Gastrocnemius medialis (tissue), 4 donors: ENCODE results near the gene CTNNA2. TPM values are rescaled to one million over a fixed set of nuclear protein-coding genes. Genes with fewer than 3 reads are reported as not detected.

Experiments used
- ATAC-seq, 2 donors: fragments of 150-250 bp; one replicate each; pipeline ENCODE4 v1.9.1; 2016
- DNase-seq, 2 donors: peaks; one replicate each; pipeline ENCODE4 v3.0.0-alpha.2; 2019
- H3K27ac ChIP-seq, 4 donors: fragments of 200-600 bp; sonication (generic); 1 replicate in 1 of 4; 2 replicates in 3 of 4; pipeline ENCODE4 v1.5.1; 2016 to 2018; ENCODE audit warnings: mild to moderate bottlenecking in 2 of 4, moderate library complexity in 1 of 4
- H3K27me3 ChIP-seq, 3 donors: fragments of 200-600 bp; sonication (generic) in 2 of 3; 1 replicate in 1 of 3; 2 replicates in 2 of 3; pipeline versions ENCODE4 v1.5.1 to v1.6.0; 2016 to 2019; ENCODE audit warnings: mild to moderate bottlenecking in 1 of 3, moderate library complexity in 1 of 3
- H3K36me3 ChIP-seq, 2 donors: fragments of 200-600 bp; sonication (generic) in 1 of 2; one replicate each; pipeline ENCODE4 v1.5.1; 2017 to 2018
- H3K4me1 ChIP-seq, 2 donors: fragments of 200-600 bp; sonication (generic) in 1 of 2; one replicate each; pipeline ENCODE4 v1.5.1; 2016 to 2017; ENCODE audit warnings: mild to moderate bottlenecking in 2 of 2
- H3K4me3 ChIP-seq, 4 donors: fragments of 200-600 bp; sonication (generic) in 3 of 4; 1 replicate in 1 of 4; 2 replicates in 3 of 4; pipeline ENCODE4 v1.5.1; 2016 to 2019; ENCODE audit warnings: mild to moderate bottlenecking in 2 of 4
- H3K9me3 ChIP-seq, 3 donors: fragments of 200-600 bp; sonication (generic) in 2 of 3; 1 replicate in 1 of 3; 2 replicates in 2 of 3; pipeline ENCODE4 v1.5.1; 2016 to 2019
- POLR2A ChIP-seq, 2 donors: fragments of 450-650 bp; IDR thresholded peaks; one replicate each; pipeline ENCODE4 v1.6.1; 2017; ENCODE audit warnings: antibody characterized with exemption in 2 of 2, mild to moderate bottlenecking in 2 of 2, moderate library complexity in 2 of 2
- in situ Hi-C, 4 donors: fragments of 200-750 bp; cut with MboI; loops; one replicate each; pipeline versions ENCODE4 v1.15.0 to v1.8.0; 2017; ENCODE audit warnings: low sequenced_read_pairs in 4 of 4
- intact Hi-C: fragments of 100-400 bp; cut with DNase I; formaldehyde crosslinking; loops from one replicate; pipeline ENCODE4 v1.15.1; 2023; ENCODE audit warnings: low total_unique reads
- total RNA-seq, 4 donors: library from RNA; depleted of rRNA; stranded (reverse); fragments of >200 nt; gene quantifications; one replicate each; pipeline versions ENCODE4 v1.1.0 to v1.2.3, GENCODE V29; 2016
- TF ChIP-seq, protein P1 (sequence below), 5 experiments: fragments of 450-650 bp in 3 of 5; fragments of 200-600 bp in 2 of 5; sonication (generic) in 2 of 5; IDR thresholded peaks in 4 of 5; conservative IDR thresholded peaks in 1 of 5; 1 replicate in 4 of 5; 2 replicates in 1 of 5; pipeline ENCODE4 v1.5.1; 2016 to 2019; ENCODE audit warnings: antibody characterized with exemption in 5 of 5, mild to moderate bottlenecking in 3 of 5, moderate library complexity in 3 of 5

The CTNNA2 gene
- total RNA-seq, 4 donors from 2014 or later: not detected

DNA sequence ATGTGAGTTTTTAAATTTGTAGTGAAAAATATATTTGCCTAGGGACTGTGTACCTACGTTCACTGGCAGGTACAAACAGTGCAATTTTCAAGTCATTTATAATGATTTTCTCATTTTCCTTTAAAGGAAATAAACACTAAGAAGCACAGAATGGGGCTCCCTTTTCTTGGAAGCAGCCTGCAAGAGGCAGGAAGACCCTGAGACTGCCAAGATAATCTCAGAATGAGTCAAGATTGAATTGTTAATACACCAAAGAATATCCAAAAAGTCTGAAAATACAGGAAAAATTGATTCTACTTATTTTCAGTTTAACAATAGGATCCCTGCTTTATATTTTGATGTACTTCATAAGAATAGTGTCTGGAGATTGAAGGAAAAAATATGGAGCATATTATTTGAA is 331.2 kb downstream of the CTNNA2 start:
- TF ChIP-seq, protein P1, sequence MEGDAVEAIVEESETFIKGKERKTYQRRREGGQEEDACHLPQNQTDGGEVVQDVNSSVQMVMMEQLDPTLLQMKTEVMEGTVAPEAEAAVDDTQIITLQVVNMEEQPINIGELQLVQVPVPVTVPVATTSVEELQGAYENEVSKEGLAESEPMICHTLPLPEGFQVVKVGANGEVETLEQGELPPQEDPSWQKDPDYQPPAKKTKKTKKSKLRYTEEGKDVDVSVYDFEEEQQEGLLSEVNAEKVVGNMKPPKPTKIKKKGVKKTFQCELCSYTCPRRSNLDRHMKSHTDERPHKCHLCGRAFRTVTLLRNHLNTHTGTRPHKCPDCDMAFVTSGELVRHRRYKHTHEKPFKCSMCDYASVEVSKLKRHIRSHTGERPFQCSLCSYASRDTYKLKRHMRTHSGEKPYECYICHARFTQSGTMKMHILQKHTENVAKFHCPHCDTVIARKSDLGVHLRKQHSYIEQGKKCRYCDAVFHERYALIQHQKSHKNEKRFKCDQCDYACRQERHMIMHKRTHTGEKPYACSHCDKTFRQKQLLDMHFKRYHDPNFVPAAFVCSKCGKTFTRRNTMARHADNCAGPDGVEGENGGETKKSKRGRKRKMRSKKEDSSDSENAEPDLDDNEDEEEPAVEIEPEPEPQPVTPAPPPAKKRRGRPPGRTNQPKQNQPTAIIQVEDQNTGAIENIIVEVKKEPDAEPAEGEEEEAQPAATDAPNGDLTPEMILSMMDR (IDR thresholded peaks at IDR 0.05 in 4 of 5, conservative IDR thresholded peaks at IDR 0.05 in 1 of 5): no peak
- no peak for TF ChIP-seq POLR2A (IDR thresholded peaks at IDR 0.05)
- in situ Hi-C loops: no loop called here
- H3K27ac ChIP-seq: no peak overlapping the region

DNA sequence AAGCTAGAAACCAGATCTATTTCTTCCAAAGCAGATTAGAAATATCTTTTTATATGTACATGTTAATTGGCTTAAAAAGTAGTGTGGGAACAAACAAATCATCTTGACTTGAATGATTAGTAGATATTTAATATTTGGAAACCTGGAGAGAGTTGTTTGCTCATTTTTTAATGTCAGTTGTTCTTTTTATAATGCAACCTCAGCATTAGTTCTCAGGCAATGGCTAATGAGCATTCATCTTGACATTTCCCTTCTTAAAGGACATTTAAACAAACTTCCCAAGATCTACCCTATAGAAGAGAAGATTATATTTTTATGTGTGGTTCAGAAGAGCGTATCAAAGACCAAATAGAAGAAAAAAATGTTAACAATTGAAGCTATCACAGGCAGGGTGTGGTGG is 334.0 kb downstream of the CTNNA2 start:
- H3K27me3 ChIP-seq: no peaks in the 10 kb centered on the region
- no peaks in the 10 kb centered on the region for H3K9me3 ChIP-seq
- no peak overlapping the region for H3K4me3 ChIP-seq
- in situ Hi-C loops: no loop called here
- H3K4me1 ChIP-seq: no peaks in the 10 kb centered on the region
- H3K27ac ChIP-seq: no peak overlapping the region
- ATAC-seq (no peak), DNase-seq (no peak)
- H3K36me3 ChIP-seq: no peaks in the 10 kb centered on the region
- intact Hi-C loops: no loop called here
- TF ChIP-seq, protein P1 (IDR thresholded peaks at IDR 0.05 in 4 of 5, conservative IDR thresholded peaks at IDR 0.05 in 1 of 5): no peak
- TF ChIP-seq POLR2A (IDR thresholded peaks at IDR 0.05): no peak

More for the DNA sequence above, 331.2 kb downstream of the CTNNA2 start:
- Histone ChIP-seq H3K36me3 (no peaks in the 10 kb centered on the region), H3K4me1 (no peaks in the 10 kb centered on the region), H3K9me3 (no peaks in the 10 kb centered on the region), H3K4me3 (no peak overlapping the region), H3K27me3 (no peaks in the 10 kb centered on the region)
- ATAC-seq: no peak
- intact Hi-C loops: no loop called here
- no peak for DNase-seq

DNA sequence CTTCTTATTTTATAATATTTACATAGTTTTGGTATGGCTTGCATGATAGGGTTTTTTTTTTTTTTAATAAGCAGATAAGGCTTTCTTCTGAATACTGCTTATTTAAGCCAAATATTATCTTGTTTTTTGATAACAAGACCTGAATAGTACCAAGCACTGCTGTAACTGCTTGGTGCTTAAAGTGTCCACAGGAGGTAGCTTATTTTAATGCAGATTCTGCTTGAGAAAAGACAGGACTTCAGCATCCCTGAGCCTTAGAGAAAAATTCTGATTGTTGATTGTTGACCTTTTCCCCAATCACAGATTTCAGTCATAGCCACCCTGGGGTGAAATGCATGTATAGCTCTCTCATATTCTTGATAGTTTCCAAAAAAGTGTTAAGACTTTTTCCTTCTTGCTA is 336.4 kb downstream of the CTNNA2 start:
- TF ChIP-seq POLR2A (IDR thresholded peaks at IDR 0.05): no peak
- TF ChIP-seq, protein P1 (IDR thresholded peaks at IDR 0.05 in 4 of 5, conservative IDR thresholded peaks at IDR 0.05 in 1 of 5): no peak
- Histone ChIP-seq H3K4me3 (no peak overlapping the region), H3K27me3 (no peaks in the 10 kb centered on the region), H3K36me3 (no peaks in the 10 kb centered on the region), H3K9me3 (no peaks in the 10 kb centered on the region), H3K27ac (no peak overlapping the region), H3K4me1 (no peaks in the 10 kb centered on the region)
- in situ Hi-C loops: no loop called here
- DNase-seq: no peak
- ATAC-seq: no peak
- intact Hi-C loops: no loop called here

DNA sequence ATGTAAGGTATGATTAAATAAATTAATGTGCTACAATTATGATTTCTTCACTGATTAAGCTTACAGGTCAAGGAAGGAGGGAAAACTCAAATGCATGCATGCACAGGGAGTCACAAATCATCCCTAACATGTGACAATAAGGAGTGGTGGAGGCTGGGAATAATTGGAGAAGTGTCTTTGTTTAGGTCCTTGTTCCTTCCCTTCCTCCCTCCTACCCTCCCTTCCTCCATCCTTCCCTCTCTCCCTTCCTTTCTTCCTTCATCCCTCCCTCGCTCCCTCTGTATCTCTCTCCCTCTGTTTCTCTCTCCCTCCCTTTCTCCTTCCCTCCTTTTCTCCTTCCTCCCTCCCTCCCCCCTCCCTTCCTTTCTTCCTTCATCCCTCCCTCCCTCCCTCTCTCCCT is 337.1 kb downstream of the CTNNA2 start:
- intact Hi-C loops (no loop called here), in situ Hi-C loops (no loop called here)
- Histone ChIP-seq H3K4me1 (no peaks in the 10 kb centered on the region), H3K4me3 (no peak overlapping the region), H3K27ac (no peak overlapping the region), H3K36me3 (no peaks in the 10 kb centered on the region), H3K27me3 (no peaks in the 10 kb centered on the region), H3K9me3 (no peaks in the 10 kb centered on the region)
- DNase-seq (no peak), ATAC-seq (no peak)
- no peak for TF ChIP-seq POLR2A (IDR thresholded peaks at IDR 0.05)
- TF ChIP-seq, protein P1 (IDR thresholded peaks at IDR 0.05 in 4 of 5, conservative IDR thresholded peaks at IDR 0.05 in 1 of 5): no peak

DNA sequence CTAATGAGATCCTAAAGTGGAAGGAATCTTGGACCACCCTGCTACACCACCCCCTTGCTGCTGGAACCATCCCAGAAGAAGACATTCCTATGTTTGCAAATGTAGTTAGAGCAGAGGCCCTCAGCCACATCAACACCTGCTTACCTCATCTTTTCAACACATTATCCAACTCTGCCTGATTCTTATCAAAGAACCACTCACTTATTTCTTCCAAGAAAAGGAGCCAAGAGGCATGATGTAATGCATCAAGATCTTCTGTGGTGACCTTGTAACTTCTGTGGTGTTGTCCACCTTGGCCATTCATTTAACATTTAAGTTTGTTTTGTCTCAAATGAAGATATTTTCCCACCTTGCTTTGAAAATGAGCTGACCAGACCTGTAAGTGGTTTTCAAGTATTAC is 338.1 kb downstream of the CTNNA2 start:
- no peaks in the 10 kb centered on the region for H3K4me1 ChIP-seq
- TF ChIP-seq POLR2A (IDR thresholded peaks at IDR 0.05): no peak
- TF ChIP-seq, protein P1 (IDR thresholded peaks at IDR 0.05 in 4 of 5, conservative IDR thresholded peaks at IDR 0.05 in 1 of 5): no peak
- intact Hi-C loops (no loop called here), in situ Hi-C loops (no loop called here)
- DNase-seq: no peak
- H3K36me3 ChIP-seq: no peaks in the 10 kb centered on the region
- H3K4me3 ChIP-seq: no peak overlapping the region
- no peaks in the 10 kb centered on the region for H3K9me3 ChIP-seq
- H3K27me3 ChIP-seq: no peaks in the 10 kb centered on the region
- ATAC-seq: no peak
- no peak overlapping the region for H3K27ac ChIP-seq
